Body of pancreas (tissue), 4 donors: ENCODE measurements around the gene DBR1.

Experiments
- POLR2A ChIP-seq, 3 donors: fragments of 450-650 bp; IDR thresholded peaks; one replicate each; pipeline ENCODE4 v1.6.1; 2016; ENCODE audit warnings: antibody characterized with exemption in 3 of 3, mild to moderate bottlenecking in 2 of 3
- TF ChIP-seq, protein P1 (sequence below), 7 experiments: fragments of 450-650 bp in 4 of 7; fragments of 200-600 bp in 3 of 7; sonication (generic) in 3 of 7; IDR thresholded peaks; one replicate each; pipeline ENCODE4 v1.5.1; 2016 to 2019; ENCODE audit warnings: antibody characterized with exemption in 7 of 7

DNA sequence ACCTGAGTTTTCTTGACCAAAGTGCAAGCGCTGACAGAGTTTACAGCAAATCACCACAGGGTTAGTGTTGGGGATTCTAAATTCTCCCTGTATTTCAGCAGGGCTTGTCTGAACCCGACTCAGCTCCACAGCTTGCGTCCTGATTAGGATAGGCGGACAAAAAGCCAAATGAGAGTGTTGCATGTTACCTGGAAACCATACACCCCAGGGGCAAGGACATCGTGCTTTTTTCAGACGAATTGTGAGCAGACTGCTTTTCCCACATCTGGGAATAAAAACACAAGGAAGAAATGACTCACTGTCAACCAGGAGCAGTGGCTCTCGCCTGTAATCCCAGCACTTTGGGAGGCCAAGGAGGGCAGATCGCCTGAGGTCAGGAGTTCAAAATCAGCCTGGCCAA is 62.4 kb downstream of the DBR1 start:
- TF ChIP-seq POLR2A (IDR thresholded peaks at IDR 0.05): no peak
- TF ChIP-seq, protein P1, sequence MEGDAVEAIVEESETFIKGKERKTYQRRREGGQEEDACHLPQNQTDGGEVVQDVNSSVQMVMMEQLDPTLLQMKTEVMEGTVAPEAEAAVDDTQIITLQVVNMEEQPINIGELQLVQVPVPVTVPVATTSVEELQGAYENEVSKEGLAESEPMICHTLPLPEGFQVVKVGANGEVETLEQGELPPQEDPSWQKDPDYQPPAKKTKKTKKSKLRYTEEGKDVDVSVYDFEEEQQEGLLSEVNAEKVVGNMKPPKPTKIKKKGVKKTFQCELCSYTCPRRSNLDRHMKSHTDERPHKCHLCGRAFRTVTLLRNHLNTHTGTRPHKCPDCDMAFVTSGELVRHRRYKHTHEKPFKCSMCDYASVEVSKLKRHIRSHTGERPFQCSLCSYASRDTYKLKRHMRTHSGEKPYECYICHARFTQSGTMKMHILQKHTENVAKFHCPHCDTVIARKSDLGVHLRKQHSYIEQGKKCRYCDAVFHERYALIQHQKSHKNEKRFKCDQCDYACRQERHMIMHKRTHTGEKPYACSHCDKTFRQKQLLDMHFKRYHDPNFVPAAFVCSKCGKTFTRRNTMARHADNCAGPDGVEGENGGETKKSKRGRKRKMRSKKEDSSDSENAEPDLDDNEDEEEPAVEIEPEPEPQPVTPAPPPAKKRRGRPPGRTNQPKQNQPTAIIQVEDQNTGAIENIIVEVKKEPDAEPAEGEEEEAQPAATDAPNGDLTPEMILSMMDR (IDR thresholded peaks at IDR 0.05): no peak
